Prostate gland (tissue), 2 donors: ENCODE results near the gene NTSR2. TPM values are rescaled to one million over a fixed set of nuclear protein-coding genes. Genes with fewer than 3 reads are reported as not detected.

Source experiments
- DNase-seq: peaks from one replicate; pipeline ENCODE4 v3.0.0-alpha.2; 2019; ENCODE audit warnings: low spot score
- H3K27ac ChIP-seq, 2 donors: fragments of 200-600 bp; sonication (generic); 2 replicates each; pipeline ENCODE4 v1.5.1; 2017 to 2019
- H3K27me3 ChIP-seq: fragments of 200-600 bp; sonication (generic); replicated peaks from 2 replicates; pipeline ENCODE4 v1.5.1; 2019; ENCODE audit not compliant: insufficient read depth
- H3K36me3 ChIP-seq, 2 donors: fragments of 200-600 bp; sonication (generic); 1 replicate in 1 of 2; 2 replicates in 1 of 2; pipeline versions ENCODE4 v1.5.1 to v1.8.1; 2017 to 2019
- H3K4me1 ChIP-seq: fragments of 200-600 bp; sonication (generic); replicated peaks from 2 replicates; pipeline ENCODE4 v1.5.1; 2019
- H3K4me3 ChIP-seq, 2 donors: fragments of 200-600 bp; sonication (generic); 2 replicates each; pipeline ENCODE4 v1.5.1; 2017 to 2019
- H3K9me3 ChIP-seq: fragments of 200-600 bp; sonication (generic); 2 replicates; pipeline ENCODE4 v1.5.1; 2017
- POLR2A ChIP-seq: fragments of 450-650 bp; IDR thresholded peaks from one replicate; pipeline ENCODE4 v1.6.1; 2016; ENCODE audit warnings: antibody characterized with exemption, mild to moderate bottlenecking
- POLR2AphosphoS5 ChIP-seq: sonication (generic); formaldehyde crosslinking; IDR thresholded peaks from one replicate; pipeline ENCODE4 v1.6.1; 2017; ENCODE audit warnings: antibody characterized with exemption
- WGBS: methylation state at CpG from one replicate; pipeline ENCODE4 v1.1.5; 2018; 5-methylcytosine and 5-hydroxymethylcytosine counted together
- intact Hi-C: fragments of 100-400 bp; cut with DNase I; formaldehyde crosslinking; loops from one replicate; pipeline ENCODE4 v1.14.2; 2022
- total RNA-seq, 2 donors: library from RNA; depleted of rRNA; stranded (reverse); fragments of >200 nt; gene quantifications; one replicate each; pipeline ENCODE4 v1.1.0, GENCODE V29; 2016
- TF ChIP-seq, protein P1 (sequence below), 4 experiments: fragments of 200-600 bp in 2 of 4; fragments of 450-650 bp in 2 of 4; sonication (generic) in 2 of 4; IDR thresholded peaks; 1 replicate in 3 of 4; 2 replicates in 1 of 4; pipeline ENCODE4 v1.5.1; 2016 to 2019; ENCODE audit warnings: antibody characterized with exemption in 4 of 4, mild to moderate bottlenecking in 2 of 4, moderate library complexity in 2 of 4

The NTSR2 gene
- total RNA-seq, 2 donors from 2014 or later = 0.34 TPM; not detected in 1

DNA sequence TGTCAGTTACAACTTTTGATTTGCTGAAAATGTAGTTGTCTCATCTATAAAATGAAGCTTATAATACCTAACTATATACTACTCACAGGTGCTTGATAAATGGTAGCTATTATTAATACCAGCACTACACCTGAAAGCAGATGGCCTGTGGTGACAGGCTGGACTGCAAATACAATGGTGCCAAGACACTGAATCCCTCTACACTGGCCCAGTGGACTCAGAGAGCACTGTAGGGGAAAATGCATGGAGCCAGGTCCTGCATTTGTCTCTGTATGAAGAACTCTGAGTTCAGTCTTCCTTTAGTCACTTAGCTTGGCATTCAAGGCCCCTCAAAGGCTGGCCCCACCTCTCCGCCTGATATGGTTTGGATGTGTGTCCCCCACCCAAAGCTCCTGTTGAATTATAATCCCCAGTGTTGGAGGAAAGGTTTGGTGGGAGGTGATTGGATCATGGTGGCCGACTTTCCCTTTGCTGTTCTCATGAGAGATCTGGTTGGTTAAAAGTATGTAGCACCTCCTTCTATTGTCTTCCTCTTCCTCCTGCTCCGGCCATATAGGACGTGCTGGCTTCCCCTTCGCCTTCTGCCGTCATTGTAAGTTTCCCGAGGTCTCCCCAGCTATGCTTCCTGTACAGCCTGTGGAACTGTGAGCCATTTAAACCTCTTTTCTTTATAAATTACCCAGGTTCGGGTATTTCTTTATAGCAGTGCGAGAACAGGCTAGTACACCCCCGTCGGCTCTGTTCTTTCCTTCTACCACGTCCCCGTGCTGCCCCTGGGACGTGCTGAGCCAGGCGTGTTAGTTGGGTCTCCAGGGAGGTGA lies 11.1 kb upstream of the NTSR2 start:
- DNase-seq = no peak
- Histone ChIP-seq H3K9me3 (no peaks in the 10 kb centered on the region), H3K27ac (no peak overlapping the region), H3K4me1 (no peaks in the 10 kb centered on the region), H3K27me3 (no peaks in the 10 kb centered on the region), H3K36me3 (no peaks in the 10 kb centered on the region), H3K4me3 (no peak overlapping the region)
- intact Hi-C loops = loop anchor here (10.0 kb wide), 1 partner anchor 206 kb away; no protein-coding TSS in a partner anchor
- TF ChIP-seq POLR2AphosphoS5 (no peak), POLR2A (no peak)
- TF ChIP-seq, protein P1, sequence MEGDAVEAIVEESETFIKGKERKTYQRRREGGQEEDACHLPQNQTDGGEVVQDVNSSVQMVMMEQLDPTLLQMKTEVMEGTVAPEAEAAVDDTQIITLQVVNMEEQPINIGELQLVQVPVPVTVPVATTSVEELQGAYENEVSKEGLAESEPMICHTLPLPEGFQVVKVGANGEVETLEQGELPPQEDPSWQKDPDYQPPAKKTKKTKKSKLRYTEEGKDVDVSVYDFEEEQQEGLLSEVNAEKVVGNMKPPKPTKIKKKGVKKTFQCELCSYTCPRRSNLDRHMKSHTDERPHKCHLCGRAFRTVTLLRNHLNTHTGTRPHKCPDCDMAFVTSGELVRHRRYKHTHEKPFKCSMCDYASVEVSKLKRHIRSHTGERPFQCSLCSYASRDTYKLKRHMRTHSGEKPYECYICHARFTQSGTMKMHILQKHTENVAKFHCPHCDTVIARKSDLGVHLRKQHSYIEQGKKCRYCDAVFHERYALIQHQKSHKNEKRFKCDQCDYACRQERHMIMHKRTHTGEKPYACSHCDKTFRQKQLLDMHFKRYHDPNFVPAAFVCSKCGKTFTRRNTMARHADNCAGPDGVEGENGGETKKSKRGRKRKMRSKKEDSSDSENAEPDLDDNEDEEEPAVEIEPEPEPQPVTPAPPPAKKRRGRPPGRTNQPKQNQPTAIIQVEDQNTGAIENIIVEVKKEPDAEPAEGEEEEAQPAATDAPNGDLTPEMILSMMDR (IDR thresholded peaks at IDR 0.05) = no peak
- 86% methylated on average over 15 of the region's 15 CpGs for WGBS

DNA sequence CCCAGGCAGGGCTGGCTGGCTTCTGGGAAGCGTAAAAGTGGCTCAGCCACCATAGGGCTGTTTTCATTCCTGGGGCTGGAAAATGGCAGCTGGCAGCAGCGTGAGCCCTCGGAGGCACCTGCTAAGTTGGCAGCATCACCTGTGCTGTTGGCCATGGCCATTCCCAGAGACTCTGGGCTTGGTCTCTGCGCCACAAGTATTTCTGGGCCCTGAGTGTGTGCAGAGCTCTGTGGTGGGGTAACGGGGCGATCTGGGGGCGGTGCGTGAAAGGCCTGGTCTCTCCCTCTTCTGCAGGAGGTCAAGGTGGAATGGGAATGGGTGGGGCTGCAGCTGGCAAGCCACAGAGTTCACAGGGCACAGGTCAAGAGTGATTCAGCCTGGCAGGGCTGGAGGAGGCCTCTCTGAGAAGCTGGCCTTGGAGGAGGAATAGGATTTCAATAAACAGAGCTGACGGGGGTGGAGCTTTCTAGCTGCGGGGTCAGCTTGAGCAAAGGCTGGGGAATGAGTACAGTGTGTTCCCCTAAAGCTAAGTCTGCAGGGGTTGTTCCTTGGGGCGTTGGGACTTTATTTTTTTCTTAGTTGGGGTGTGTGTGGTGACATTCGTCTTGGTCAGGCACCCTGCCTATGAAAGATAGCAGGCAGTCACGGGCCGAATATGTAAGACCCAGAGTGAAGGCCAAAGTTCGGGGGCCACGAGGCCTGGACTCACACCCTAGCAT lies 10.3 kb upstream of the NTSR2 start:
- WGBS = 69% methylated on average over 16 of the region's 16 CpGs
- H3K27me3 ChIP-seq = no peaks in the 10 kb centered on the region
- DNase-seq = no peak
- H3K9me3 ChIP-seq = no peaks in the 10 kb centered on the region
- no peak overlapping the region for H3K4me3 ChIP-seq
- no peaks in the 10 kb centered on the region for H3K36me3 ChIP-seq
- no peak overlapping the region for H3K27ac ChIP-seq
- intact Hi-C loops = loop anchor here (10.0 kb wide), 1 partner anchor 206 kb away; no protein-coding TSS in a partner anchor
- TF ChIP-seq, protein P1 (IDR thresholded peaks at IDR 0.05) = no peak
- TF ChIP-seq POLR2A (no peak), POLR2AphosphoS5 (no peak)
- H3K4me1 ChIP-seq = no peaks in the 10 kb centered on the region

DNA sequence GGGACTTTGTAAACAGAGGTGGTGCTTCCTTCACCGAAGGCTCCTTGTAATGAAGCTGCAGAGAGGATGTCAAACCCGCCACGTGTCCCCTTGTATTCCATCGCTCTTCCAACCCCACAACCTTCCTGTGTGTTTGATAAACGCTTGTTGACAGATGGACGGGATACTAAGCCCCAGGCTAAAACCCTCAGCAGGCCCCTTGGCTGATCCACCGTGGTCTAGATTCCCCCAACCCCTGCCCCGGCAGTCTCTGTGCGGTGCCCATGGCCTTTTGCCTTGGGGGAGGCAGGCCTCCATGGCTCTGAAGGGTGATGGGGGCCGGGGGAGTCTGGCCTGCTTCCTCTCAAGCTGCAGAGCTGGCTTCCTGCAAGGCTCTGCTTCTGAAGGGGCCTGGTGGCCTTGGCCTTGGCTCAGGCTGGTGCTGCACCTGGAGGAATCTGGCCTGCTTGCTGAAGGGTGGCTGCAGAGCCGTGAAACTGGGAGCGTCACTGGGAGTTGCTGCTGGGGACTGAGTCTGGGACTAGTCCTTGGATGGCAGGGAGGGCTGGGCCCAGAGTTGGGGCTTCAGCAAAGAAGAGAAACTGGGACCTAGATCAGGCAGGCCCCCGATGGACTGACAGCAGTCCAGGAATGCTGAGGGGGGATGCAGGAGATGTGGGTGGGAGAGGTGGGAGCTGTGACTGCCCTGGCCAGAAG lies 9.6 kb upstream of the NTSR2 start:
- intact Hi-C loops = loop anchor here (10.0 kb wide), 1 partner anchor 205 kb away; no protein-coding TSS in a partner anchor
- Histone ChIP-seq H3K27me3 (no peaks in the 10 kb centered on the region), H3K9me3 (no peaks in the 10 kb centered on the region), H3K36me3 (no peaks in the 10 kb centered on the region), H3K4me1 (no peaks in the 10 kb centered on the region), H3K4me3 (no peak overlapping the region), H3K27ac (no peak overlapping the region)
- 78% methylated on average over 13 of the region's 13 CpGs for WGBS
- no peak for DNase-seq
- TF ChIP-seq POLR2A (no peak), POLR2AphosphoS5 (no peak)
- TF ChIP-seq, protein P1 (IDR thresholded peaks at IDR 0.05) = no peak

DNA sequence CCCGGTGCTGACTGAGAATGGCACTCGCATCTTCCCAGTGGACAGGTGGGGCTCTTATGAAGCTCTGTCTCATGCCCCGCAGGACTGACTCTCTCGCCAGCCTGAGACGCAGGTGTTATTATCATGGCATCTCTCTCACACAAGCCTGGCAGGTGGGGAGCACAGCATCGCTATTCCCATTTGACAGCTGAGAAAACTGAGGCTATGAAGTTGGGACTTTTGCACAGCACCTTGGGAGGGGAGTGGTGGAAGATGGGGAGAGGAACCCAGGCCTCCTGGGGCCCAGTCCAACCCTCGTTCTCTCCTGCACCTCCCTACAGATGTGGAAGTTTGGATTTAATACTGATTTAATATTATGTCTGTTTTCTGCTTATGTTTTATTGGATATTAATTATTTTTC lies 9.0 kb upstream of the NTSR2 start:
- no peak overlapping the region for H3K27ac ChIP-seq
- no peaks in the 10 kb centered on the region for H3K4me1 ChIP-seq
- intact Hi-C loops = no loop called here
- no peaks in the 10 kb centered on the region for H3K36me3 ChIP-seq
- WGBS = 61% methylated on average over 7 of the region's 7 CpGs
- TF ChIP-seq POLR2A (no peak), POLR2AphosphoS5 (no peak)
- TF ChIP-seq, protein P1 (IDR thresholded peaks at IDR 0.05) = no peak
- DNase-seq = no peak
- H3K9me3 ChIP-seq = no peaks in the 10 kb centered on the region
- H3K4me3 ChIP-seq = no peak overlapping the region
- no peaks in the 10 kb centered on the region for H3K27me3 ChIP-seq
